Uterus (tissue), 4 donors: Measurements from ENCODE around the gene PRMT7. TPM values are rescaled to one million over a fixed set of nuclear protein-coding genes. Genes with fewer than 3 reads are reported as not detected.

ENCODE experiments used
- DNase-seq, 2 donors: peaks; one replicate each; pipeline ENCODE4 v3.0.0-alpha.2; 2019 to 2020
- H3K27ac ChIP-seq, 2 donors: fragments of 200-600 bp; sonication (generic); 1 replicate in 1 of 2; 2 replicates in 1 of 2; pipeline ENCODE4 v1.5.1; 2016 to 2018
- H3K27me3 ChIP-seq, 2 donors: fragments of 200-600 bp; sonication (generic); one replicate each; pipeline ENCODE4 v1.5.1; 2018 to 2019; ENCODE audit warnings: control low read depth in 1 of 2
- H3K36me3 ChIP-seq, 2 donors: fragments of 200-600 bp; sonication (generic); one replicate each; pipeline ENCODE4 v1.5.1; 2019; ENCODE audit warnings: control low read depth in 1 of 2
- H3K4me1 ChIP-seq, 2 donors: fragments of 200-600 bp; sonication (generic); one replicate each; pipeline ENCODE4 v1.5.1; 2018 to 2019; ENCODE audit warnings: control low read depth in 1 of 2
- H3K4me3 ChIP-seq, 2 donors: fragments of 200-600 bp; sonication (generic); 1 replicate in 1 of 2; 2 replicates in 1 of 2; pipeline ENCODE4 v1.5.1; 2018 to 2019; ENCODE audit warnings: mild to moderate bottlenecking in 1 of 2
- H3K9me3 ChIP-seq, 2 donors: fragments of 200-600 bp; sonication (generic); one replicate each; pipeline ENCODE4 v1.5.1; 2019; ENCODE audit warnings: control low read depth in 1 of 2
- CTCF ChIP-seq, 4 experiments: fragments of 200-600 bp in 2 of 4; fragments of 450-650 bp in 2 of 4; sonication (generic) in 2 of 4; IDR thresholded peaks; one replicate each; pipeline ENCODE4 v1.5.1; 2016 to 2019; ENCODE audit warnings: antibody characterized with exemption in 4 of 4, mild to moderate bottlenecking in 2 of 4, moderate library complexity in 1 of 4
- POLR2A ChIP-seq, 2 donors: fragments of 450-650 bp; IDR thresholded peaks; one replicate each; pipeline ENCODE4 v1.6.1; 2016; ENCODE audit warnings: antibody characterized with exemption in 2 of 2, mild to moderate bottlenecking in 1 of 2, moderate library complexity in 1 of 2
- intact Hi-C: fragments of 100-400 bp; cut with DNase I; formaldehyde crosslinking; loops from one replicate; pipeline ENCODE4 v1.15.1; 2023; ENCODE audit warnings: low total_unique reads
- total RNA-seq, 4 donors: library from RNA; depleted of rRNA in 3 of 4; stranded (reverse); fragments of >200 nt in 3 of 4; gene quantifications; one replicate each; pipeline versions ENCODE4 v1.1.0 to v1.2.4, GENCODE V29; 2014 to 2023
- donor health status: DM: yes; HTN: yes; CAD: no.

Gene PRMT7
- total RNA-seq, 4 donors from 2014 or later: 8.2 to 111 (median 66.9) TPM

- no peak overlapping the region for H3K4me3 ChIP-seq
- no peak overlapping the region for H3K27ac ChIP-seq
- no peak for DNase-seq
- intact Hi-C loops: no loop called here
- no peaks in the 10 kb centered on the region for H3K27me3 ChIP-seq
- no peaks in the 10 kb centered on the region for H3K9me3 ChIP-seq
- TF ChIP-seq POLR2A (IDR thresholded peaks at IDR 0.05) (no peak), CTCF (IDR thresholded peaks at IDR 0.05) (no peak)
- H3K36me3 ChIP-seq: no peaks in the 10 kb centered on the region
- no peaks in the 10 kb centered on the region for H3K4me1 ChIP-seq
These were observed 42.5 kb downstream of the PRMT7 start for GRCh38 chr16:68353366-68353765.

GRCh38 chr16:68354816-68355215 lies 44.0 kb downstream of the PRMT7 start:
- no peak overlapping the region for H3K27ac ChIP-seq
- TF ChIP-seq CTCF (IDR thresholded peaks at IDR 0.05) (no peak), POLR2A (IDR thresholded peaks at IDR 0.05) (no peak)
- H3K9me3 ChIP-seq: no peaks in the 10 kb centered on the region
- intact Hi-C loops: no loop called here
- no peaks in the 10 kb centered on the region for H3K27me3 ChIP-seq
- H3K4me1 ChIP-seq: no peaks in the 10 kb centered on the region
- no peak for DNase-seq
- no peaks in the 10 kb centered on the region for H3K36me3 ChIP-seq
- H3K4me3 ChIP-seq: no peak overlapping the region

GRCh38 chr16:68355447-68356248 lies 44.8 kb downstream of the PRMT7 start:
- H3K27me3 ChIP-seq: no peaks in the 10 kb centered on the region
- intact Hi-C loops: no loop called here
- no peak for TF ChIP-seq POLR2A (IDR thresholded peaks at IDR 0.05)
- no peak for TF ChIP-seq CTCF (IDR thresholded peaks at IDR 0.05)
- H3K4me1 ChIP-seq: no peaks in the 10 kb centered on the region
- no peak overlapping the region for H3K27ac ChIP-seq
- no peak for DNase-seq
- H3K9me3 ChIP-seq: no peaks in the 10 kb centered on the region
- no peak overlapping the region for H3K4me3 ChIP-seq
- no peaks in the 10 kb centered on the region for H3K36me3 ChIP-seq

- TF ChIP-seq POLR2A (IDR thresholded peaks at IDR 0.05) (no peak), CTCF (IDR thresholded peaks at IDR 0.05) (no peak)
- Histone ChIP-seq H3K27me3 (no peaks in the 10 kb centered on the region), H3K36me3 (no peaks in the 10 kb centered on the region), H3K4me3 (no peak overlapping the region), H3K27ac (no peak overlapping the region), H3K9me3 (no peaks in the 10 kb centered on the region), H3K4me1 (no peaks in the 10 kb centered on the region)
- DNase-seq: no peak
- intact Hi-C loops: no loop called here
These were observed 45.6 kb downstream of the PRMT7 start for GRCh38 chr16:68356249-68356918.

GRCh38 chr16:68356919-68357286 lies 46.1 kb downstream of the PRMT7 start:
- no peak for TF ChIP-seq CTCF (IDR thresholded peaks at IDR 0.05)
- no peak for TF ChIP-seq POLR2A (IDR thresholded peaks at IDR 0.05)
- Histone ChIP-seq H3K4me1 (no peaks in the 10 kb centered on the region), H3K9me3 (no peaks in the 10 kb centered on the region), H3K36me3 (no peaks in the 10 kb centered on the region), H3K27me3 (no peaks in the 10 kb centered on the region), H3K27ac (no peak overlapping the region), H3K4me3 (no peak overlapping the region)
- no peak for DNase-seq
- intact Hi-C loops: no loop called here
